Measurements from ENCODE around the gene PGLYRP1.

Gene PGLYRP1, protein sequence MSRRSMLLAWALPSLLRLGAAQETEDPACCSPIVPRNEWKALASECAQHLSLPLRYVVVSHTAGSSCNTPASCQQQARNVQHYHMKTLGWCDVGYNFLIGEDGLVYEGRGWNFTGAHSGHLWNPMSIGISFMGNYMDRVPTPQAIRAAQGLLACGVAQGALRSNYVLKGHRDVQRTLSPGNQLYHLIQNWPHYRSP

DNA sequence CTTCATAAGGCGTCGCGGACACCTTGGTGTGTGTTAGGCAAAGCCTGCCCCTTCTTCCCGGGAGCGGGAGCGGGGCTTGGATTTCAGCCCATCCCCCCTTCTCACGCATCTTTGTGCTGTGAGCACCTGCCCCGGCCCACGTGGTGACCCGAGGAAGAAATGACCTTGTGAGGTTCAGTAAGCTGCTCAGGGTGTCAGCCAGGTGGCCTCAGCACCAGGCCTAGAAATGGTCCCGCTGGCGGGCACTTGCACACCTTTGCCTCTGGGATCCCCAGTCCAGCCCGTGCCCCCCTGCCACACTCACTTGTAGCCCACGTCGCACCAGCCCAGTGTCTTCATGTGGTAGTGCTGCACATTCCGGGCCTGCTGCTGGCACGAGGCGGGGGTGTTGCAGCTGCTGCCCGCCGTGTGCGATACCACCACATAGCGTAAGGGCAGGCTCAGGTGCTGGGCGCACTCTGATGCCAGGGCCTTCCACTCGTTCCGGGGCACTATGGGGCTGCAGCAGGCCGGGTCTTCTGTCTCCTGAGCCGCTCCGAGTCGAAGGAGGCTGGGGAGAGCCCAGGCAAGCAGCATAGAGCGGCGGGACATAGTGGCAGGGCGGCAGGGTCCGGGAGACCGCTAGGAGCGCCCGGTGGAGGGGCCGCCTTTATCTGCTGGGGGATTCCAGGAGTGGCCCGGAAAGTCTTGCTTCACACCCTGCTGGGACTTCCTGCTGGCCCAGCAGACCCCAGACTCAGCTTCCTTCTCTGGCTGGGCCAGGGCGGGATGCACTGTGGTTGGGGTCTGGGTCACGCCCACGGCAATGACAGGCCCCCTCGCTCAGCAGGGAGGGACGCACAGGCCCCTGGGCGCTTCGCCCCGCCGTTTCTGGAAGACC, at the start of gene PGLYRP1:
Gene PGLYRP1, minus strand, starts transcription at position 623 of the 880 bp plus-strand sequence. Its CDS starts 32 bp downstream, at position 591.
- TF ChIP-seq, protein P1, sequence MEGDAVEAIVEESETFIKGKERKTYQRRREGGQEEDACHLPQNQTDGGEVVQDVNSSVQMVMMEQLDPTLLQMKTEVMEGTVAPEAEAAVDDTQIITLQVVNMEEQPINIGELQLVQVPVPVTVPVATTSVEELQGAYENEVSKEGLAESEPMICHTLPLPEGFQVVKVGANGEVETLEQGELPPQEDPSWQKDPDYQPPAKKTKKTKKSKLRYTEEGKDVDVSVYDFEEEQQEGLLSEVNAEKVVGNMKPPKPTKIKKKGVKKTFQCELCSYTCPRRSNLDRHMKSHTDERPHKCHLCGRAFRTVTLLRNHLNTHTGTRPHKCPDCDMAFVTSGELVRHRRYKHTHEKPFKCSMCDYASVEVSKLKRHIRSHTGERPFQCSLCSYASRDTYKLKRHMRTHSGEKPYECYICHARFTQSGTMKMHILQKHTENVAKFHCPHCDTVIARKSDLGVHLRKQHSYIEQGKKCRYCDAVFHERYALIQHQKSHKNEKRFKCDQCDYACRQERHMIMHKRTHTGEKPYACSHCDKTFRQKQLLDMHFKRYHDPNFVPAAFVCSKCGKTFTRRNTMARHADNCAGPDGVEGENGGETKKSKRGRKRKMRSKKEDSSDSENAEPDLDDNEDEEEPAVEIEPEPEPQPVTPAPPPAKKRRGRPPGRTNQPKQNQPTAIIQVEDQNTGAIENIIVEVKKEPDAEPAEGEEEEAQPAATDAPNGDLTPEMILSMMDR (IDR thresholded peaks at IDR 0.05; ENCODE audit: low read length, missing control alignments), result no peak
- no peak for DNase-seq (ENCODE audit: low read depth)
- no peak within 1 kb of the TSS for H3K4me3 ChIP-seq (replicated peaks; ENCODE audit: low read depth, low read length)

DNA sequence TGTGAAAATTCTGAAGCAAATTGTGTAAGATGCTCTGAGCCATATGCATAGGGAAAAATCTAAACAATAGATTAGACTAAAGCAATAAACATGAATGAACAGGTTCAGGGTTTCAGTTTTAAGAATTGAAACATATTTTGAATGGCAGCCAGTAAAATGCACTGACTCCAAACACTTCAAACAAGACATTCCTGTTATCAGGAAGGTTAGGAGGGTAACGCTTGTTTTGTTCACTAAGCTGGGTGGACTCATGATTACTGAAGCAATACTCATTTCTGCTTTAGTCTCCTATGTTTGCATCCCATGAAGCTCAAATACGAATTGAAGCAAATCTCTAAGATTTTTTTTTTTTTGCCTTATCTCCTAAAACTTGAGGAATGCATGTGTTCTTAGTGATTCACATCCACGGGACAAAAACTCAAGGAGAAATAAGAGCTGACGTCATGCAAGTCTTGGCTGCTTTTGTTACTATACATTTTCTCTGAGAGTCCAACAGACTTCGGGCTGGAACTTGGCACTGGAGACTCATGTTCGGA, 47.0 kb upstream of the PGLYRP1 start:
- no peak overlapping the region for H3K4me3 ChIP-seq (replicated peaks; ENCODE audit: low read depth, low read length)
- peak; percentile 97 for DNase-seq (ENCODE audit: low read depth)
- TF ChIP-seq, protein P1 (IDR thresholded peaks at IDR 0.05; ENCODE audit: low read length, missing control alignments), result no peak

DNA sequence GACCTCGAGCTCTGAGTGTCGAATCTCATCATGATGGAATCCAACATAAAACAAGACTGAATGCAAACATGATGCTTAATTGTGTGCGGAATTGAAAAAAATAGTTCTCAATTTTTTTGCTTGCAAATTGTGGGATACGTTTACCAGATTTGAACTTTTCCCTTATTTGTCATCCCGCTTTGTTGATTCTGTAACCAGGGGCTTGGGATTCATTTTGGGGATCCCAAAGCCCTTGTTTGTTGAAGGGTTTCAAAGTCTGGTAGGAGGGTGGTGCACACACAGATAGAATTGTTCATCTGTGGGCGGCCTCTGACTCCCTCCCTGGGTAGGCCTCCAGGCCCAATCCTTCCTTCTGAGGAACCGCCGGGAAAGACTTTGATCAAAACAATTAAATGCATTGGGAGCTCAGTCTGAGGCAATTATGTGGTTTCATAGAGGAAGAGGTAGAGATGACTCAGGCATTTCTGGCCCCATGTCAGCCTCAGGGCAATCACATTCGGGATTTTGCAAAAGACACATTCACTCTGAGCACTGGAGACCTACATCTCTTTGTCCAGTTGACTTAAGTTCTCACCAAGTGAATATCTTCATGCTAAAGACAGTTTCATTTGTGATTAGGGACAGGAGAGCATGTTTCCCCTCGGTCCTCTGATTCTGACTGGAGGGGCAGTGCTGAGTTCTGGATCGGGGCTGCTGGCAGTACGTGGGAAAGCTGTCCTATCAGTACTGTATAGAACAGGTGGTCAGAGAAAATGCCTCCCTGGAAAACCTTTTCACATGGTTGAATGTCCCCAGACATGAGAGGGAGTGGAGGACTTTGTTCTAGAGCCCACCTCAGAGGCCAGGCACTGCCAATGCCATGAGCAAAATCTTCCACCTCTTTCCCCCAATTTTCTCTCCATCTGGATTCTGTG, 45.7 kb upstream of the PGLYRP1 start:
- H3K4me3 ChIP-seq (replicated peaks; ENCODE audit: low read depth, low read length), result no peak overlapping the region
- peak; percentile 94 for DNase-seq (ENCODE audit: low read depth)
- TF ChIP-seq, protein P1 (IDR thresholded peaks at IDR 0.05; ENCODE audit: low read length, missing control alignments), result no peak

DNA sequence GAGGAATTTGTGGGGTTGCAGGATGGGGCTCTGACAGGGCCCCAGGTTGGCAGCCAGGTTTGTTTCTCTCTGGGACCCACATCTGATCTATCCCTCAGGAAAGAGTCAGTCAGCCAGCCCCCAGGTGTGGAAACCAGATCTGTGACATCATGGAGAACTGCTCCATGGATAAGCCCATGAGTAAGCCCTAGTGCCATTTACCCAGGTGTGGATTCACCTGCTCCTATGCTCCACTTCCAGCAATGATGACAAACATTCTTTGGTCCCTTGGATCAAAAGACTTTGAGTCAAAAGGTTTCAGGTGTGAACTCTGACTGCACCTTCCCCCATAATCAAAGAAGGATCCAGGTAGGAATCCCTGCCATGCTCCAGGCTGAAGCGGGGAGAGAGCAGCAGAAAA, 44.8 kb upstream of the PGLYRP1 start:
- DNase-seq (ENCODE audit: low read depth), result no peak
- H3K4me3 ChIP-seq (replicated peaks; ENCODE audit: low read depth, low read length), result no peak overlapping the region
- TF ChIP-seq, protein P1 (IDR thresholded peaks at IDR 0.05; ENCODE audit: low read length, missing control alignments), result no peak

DNA sequence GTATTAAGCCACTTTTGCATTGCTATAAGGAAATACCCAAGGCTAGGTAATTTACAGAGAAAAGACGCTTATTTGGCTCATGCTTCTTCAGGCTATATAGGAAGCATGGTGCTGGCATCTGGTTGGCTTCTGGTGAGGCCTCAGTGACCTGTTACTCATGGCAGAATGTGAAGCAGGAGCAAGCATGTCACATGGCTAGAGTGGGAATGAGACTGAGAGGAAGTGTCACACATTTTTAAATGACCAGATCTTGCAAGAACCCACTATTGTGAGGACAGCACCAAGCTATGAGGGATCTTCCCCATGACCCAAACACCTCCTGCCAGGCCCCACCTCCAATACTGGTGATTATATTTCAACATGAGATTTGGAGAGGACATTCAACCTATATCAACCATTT, 43.6 kb upstream of the PGLYRP1 start:
- no peak overlapping the region for H3K4me3 ChIP-seq (replicated peaks; ENCODE audit: low read depth, low read length)
- TF ChIP-seq, protein P1 (IDR thresholded peaks at IDR 0.05; ENCODE audit: low read length, missing control alignments), result no peak
- DNase-seq (ENCODE audit: low read depth), result no peak

DNA sequence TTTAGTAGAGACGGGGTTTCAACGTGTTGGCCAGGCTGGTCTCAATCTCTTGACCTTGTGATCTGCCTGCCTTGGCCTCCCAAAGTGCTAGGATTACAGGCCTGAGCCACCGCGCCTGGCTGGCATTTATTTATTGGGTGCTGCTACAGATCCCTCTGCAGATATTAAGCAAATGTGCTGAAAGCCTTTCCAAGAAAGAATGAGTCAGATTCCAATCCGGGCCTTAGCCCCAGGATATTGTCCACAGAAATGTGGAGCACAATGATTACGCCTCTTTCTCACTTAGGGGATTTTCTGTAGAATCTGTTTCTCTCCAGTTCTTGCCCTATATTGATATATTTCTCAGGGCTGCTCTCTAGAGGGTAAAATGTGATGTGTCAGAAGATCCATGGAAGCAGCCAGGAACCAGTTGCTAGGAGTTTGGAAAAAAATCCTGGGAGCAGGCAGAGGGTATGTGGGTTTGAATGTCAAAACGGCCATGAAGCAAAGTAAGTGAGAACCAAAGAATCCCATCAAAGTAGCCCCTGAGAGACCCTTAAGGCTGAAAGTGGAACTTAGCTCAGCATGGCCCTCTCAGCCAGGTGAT, 42.7 kb upstream of the PGLYRP1 start:
- TF ChIP-seq, protein P1 (IDR thresholded peaks at IDR 0.05; ENCODE audit: low read length, missing control alignments), result no peak
- no peak overlapping the region for H3K4me3 ChIP-seq (replicated peaks; ENCODE audit: low read depth, low read length)
- DNase-seq (ENCODE audit: low read depth), result peak; percentile 51

Data from fibroblast of pulmonary artery (primary cell).